HG02938 (cell line): ENCODE measurements around the gene PRR3.
A peak's percentile ranks its signal among the peaks of the same experiment; 100 is the strongest.
"Not testable (repeated sequence)": the region's sequence is repeated elsewhere in the genome, so short reads cannot be mapped to it uniquely, and the experiment has no call there.

Source experiments
- ATAC-seq: cut with Tn5 transposase; IDR thresholded peaks from one replicate; pipeline ENCODE4 v1.9.1; 2021; ENCODE audit warnings: mild to moderate bottlenecking, moderate library complexity; ENCODE audit not compliant: unreplicated experiment

The PRR3 gene

DNA sequence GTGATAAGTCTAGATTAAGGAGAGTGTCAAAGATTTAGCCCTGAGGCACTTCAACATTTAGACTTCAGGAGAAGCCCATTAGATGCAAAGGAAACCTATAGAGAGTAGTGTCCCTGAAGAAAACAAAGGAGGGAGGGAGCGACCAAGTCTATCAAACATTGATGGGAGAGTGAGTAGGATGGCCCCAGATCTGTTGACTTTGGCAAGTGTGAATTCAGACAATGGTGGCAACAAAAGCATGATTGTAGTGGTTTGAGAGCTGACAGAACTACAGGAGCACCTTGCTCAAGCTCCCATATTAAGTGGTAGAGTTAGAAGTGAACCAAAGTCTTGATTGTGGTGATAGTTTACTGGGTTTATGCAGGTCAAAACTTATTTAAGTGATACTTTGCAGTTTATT, 13.2 kb downstream of the PRR3 start:
- ATAC-seq = no peak

- peak; percentile 20 for ATAC-seq
Observed at GRCh38 chr6:30570740-30571074, 13.6 kb downstream of the PRR3 start.

GRCh38 chr6:30571075-30571761, 14.1 kb downstream of the PRR3 start, which contains the start of gene ABCF1:
TSS of gene ABCF1 (plus strand) at chr6:30571442. CDS start at chr6:30571488, 46 bp downstream.
- peak; percentile 77 for ATAC-seq

- no peak for ATAC-seq
Observed at GRCh38 chr6:30571762-30572082, 14.6 kb downstream of the PRR3 start.

DNA sequence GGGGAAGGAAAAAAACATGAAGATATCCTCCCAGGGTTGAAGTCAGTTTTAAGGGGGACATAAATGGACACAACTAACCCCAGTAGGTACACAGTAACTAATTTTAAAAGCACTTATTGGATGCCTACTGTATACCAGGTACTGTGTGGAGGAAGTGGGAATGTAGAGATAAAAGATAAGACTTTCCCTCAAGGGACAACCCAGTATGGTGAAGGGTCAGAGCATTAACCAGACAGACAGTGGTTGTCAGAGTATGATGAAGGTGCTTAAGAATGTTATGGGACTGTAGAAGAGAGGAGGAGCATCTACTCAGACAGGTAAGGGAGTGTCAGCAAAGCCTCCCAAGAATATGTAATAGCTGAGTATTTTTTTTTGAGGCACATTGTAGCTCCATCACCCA, 15.1 kb downstream of the PRR3 start:
- ATAC-seq = no peak

DNA sequence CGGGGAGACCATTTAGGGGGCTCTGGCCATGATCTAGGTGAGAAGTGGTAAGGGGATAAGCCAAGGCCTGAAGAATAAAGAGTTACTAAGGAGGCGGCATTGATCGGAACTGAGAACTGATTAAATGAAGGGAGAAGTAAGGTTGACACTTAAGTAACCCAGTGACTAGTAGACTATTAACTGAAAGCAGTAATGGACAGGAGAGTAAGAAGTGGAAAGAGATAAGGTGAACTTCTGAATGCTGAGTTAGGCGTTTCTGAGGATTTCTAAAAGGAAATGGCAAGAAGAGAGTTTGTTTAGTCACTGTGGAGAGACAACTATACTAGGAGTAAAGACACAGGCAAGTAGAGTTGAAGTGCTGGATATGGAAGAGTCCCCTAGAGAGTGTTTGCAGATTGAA, 16.0 kb downstream of the PRR3 start:
- no peak for ATAC-seq

GRCh38 chr6:30578051-30578450, 21.0 kb downstream of the PRR3 start:
- no peak for ATAC-seq

DNA sequence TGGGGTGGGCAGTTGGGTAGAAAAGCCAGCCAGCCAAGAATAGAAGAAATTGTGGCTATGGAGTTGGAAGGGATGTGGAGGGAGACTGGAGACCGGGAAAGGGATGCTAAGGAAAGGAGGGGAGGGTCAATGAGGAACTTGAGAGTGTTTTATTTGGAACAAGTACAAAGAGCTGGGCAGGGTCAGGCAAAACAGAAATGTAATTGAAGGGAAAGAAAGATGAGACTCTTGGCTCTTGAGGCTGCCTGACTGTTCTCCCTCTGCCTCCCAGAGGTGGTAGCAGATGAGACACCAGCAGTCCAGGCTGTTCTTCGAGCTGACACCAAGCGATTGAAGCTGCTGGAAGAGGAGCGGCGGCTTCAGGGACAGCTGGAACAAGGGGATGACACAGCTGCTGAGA, 26.8 kb downstream of the PRR3 start:
- no peak for ATAC-seq

DNA sequence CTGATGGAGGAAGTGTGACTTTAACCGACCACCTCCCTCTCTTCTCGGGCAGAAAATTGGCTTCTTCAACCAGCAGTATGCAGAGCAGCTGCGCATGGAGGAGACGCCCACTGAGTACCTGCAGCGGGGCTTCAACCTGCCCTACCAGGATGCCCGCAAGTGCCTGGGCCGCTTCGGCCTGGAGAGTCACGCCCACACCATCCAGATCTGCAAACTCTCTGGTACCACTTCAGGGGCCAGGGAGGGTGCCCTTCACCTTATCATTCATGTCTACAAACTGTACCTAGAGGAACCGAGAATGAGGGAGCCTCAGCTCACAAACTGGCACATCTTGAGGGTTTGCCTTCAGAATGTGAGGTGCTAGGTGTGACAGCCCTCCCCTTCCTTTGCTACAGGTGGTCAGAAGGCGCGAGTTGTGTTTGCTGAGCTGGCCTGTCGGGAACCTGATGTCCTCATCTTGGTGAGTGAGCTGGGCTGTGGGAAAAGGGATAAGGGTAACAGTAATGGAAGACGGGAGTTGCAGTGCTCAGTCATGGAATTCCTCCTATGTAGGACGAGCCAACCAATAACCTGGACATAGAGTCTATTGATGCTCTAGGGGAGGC, 32.8 kb downstream of the PRR3 start:
- ATAC-seq = no peak

- ATAC-seq = no peak
Observed at GRCh38 chr6:30590509-30590908, 33.4 kb downstream of the PRR3 start.

DNA sequence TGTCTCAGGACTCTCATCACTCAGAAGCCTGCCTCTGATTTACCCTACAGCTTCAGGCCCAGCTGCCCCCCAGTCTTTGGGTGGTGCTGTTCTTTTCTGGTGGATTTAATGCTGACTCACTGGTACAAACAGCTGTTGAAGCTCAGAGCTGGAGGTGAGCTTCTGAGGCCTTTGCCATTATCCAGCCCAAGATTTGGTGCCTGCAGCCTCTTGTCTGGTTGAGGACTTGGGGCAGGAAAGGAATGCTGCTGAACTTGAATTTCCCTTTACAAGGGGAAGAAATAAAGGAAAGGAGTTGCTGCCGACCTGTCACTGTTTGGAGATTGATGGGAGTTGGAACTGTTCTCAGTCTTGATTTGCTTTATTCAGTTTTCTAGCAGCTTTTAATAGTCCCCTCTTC, 33.9 kb downstream of the PRR3 start:
- no peak for ATAC-seq

DNA sequence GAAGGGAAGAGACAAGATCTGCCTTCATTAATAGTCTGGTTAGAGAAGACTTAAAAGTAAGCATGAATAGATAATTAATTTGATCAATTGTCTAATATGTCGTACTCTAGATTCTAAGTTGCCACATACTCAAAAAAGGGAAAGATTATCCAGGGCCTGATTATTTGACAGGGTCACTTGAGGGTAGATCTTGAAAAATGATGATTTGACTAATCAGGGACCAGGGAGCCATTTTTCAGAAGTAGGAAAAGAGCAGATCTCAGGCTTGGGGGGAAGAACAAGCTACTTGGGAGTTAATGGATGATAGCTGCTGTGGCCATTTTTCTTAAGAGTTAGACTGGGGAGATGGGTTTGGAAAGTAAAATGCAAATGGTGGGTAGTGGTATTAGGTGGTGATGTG, 35.2 kb downstream of the PRR3 start:
- no peak for ATAC-seq

DNA sequence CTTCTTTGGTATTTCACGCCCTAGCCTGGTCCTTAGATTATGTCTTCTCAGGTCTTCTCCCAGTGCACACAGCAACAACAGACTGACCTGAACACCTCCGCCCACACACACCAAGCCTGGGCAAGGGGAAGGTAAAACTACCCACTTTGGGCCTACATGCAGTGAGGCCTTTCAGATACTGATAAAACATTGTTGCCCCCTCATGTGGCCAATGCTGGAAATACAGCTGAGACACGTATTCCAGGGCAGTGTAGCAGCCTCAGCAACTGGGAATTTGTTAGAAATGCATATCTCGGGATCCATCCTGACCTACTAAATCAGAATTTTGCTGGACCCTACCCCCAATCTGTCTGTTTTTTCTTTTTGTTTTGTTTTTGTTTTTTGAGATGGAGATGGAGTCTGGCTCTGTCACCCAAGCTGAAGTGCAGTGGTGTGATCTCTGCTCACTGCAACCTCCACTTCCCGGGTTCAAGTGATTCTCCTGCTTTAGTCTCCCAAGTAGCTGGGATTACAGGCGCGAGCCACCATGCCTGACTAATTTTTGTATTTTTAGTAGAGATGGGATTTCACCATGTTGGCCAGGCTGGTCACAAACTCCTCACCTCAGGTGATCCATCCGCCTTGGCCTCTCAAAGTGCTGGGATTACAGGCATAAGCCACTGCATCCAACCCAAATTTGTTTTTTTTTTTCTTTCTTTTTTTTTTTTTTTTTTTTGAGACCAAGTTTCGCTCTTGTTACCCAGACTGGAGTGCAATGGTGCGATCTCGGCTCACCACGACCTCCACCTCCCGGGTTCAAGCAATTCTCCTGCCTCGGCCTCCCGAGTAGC, 40.4 kb downstream of the PRR3 start:
- not testable (repeated sequence) for ATAC-seq

DNA sequence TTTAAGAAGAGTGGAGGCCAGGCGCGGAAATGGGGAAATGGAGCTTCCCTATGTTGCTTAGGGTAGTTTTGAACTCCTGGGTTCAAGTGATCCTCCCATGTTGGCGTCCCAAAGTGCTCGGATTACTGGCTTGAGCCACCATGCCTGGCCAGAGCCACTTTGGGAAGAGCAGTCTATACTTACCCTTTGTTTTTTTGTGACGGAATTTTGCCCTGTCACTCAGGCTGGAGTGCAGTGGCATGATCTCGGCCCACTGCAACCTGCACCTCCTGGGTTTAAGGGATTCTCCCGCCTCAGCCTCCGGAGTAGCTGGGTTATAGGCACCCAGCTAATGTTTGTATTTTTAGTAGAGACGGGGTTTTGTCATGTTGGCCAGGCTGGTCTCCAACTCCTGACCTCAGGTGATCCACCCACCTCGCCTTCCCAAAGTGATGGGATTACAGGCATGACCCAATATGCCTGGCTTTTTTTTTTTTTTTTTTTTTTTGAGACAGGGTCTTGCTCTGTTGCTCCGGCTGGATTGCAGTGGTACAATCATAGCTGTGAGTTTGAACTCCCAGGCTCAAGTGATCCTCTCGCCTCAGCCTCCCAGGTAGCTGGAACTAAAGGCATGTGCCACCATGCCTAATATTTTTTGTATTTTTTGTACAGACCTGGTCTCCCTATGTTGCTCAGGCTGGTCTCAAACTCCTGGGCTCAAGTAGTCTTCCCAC, 42.0 kb downstream of the PRR3 start:
- no peak for ATAC-seq

DNA sequence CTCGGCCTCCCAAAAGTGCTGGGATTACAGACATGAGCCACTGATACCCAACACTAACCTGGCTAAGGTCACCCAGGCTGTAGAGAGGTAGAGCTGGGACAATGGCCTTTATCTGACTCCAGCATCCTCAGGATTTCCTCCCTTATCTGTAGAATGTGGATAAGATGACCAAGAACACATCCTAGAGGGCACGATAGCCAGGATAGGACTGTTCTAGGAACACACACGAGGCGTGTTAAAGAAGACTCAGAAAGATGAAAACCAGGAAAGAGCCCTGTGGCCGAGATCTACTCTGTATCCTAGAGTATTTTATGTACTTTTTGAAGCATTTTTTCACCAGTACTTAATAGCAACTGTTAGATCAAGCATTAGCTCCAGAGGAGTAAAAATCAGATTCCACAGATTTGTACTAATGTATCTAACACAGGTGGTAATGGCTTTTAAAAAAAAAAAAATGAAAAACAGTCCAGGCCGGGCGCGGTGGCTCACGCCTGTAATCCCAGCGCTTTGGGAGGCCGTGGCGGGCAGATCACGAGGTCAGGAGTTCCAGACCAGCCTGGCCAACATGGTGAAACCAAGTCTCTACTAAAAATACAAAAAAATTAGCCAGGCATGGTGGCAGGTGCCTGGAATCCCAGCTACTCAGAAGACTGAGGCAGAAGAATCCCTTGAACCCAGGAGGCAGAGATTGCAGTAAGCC, 42.7 kb downstream of the PRR3 start:
- ATAC-seq = no peak

DNA sequence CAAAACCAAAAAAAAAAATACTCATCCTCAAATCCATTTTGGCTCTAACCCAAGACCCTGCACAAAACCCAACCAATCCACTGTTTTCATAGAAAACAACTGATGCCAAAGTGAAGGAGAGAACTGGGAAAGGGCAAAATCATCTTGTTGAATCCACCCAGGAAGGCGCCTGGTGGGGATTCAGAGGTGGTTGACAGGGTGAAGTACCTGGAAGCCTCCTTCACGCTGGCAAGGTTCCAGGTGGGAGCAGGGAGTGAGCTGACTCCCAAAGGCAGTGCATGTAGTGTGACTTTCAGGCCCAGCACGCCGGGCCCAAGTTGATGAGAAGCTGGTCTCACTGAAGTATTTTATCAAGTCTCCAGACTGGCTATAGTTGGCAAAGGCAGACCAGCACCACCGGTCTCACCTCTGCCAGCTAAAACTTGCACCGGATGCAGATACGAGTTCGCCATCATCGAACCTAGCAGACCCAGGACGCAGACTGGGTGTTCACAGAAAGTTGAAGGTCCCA, 43.4 kb downstream of the PRR3 start:
- ATAC-seq = no peak

GRCh38 chr6:30601436-30601814, 44.3 kb downstream of the PRR3 start:
- ATAC-seq = no peak

DNA sequence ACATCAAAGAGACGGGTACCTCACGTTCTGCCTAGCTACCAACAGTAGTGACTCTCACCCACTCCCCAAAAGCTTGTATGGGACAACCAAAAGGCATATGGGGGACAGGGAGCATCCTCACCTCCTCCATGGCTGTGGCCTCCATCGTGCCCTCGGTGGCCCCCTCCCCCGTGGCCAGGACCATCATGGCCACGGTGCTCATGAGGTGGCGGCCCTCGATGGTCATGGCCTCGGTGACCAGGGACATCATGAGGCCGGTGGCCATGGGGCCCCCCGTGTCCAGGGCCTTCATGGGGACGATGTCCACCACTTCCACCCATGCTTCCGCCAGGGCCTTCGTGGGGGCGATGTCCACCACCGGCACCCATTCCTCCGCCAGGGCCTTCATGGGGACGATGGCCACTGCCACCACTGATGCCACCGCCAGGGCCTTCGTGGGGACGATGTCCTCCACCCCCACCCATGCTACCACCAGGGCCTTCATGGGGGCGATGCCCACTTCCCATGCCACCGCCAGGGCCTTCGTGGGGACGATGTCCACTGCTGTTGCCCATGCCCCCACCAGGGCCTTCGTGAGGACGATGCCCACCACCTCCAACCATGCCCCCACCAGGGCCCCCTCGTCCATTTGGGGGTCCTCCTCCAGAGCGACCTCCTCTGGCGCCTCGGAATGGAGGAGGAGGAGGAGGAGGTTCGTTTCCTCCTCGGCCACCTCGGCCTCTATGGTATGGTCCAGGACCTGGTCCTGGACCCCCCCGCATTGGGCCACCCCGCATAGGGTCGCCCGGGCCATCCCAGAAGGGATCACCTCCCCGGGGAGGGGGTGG, 44.9 kb downstream of the PRR3 start:
- ATAC-seq = no peak

DNA sequence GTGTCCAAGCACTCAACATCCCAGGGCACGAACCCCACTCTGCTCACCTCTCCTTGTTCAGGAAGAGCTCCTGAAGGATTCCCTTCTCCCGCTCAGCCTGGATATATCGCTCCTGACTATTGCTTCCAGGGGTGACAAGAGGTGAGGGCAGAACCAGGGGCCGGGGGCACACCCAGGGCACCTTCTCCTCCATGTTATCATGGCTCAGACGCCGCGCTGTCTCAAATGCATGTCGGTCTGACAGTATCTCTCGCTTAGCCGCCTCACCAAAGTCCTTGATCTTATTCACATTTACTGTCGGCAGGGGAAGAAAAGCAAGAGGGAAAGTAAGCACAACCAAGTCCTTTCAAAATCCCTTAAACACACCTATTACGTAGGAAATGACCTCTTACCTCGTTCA, 46.9 kb downstream of the PRR3 start:
- no peak for ATAC-seq

DNA sequence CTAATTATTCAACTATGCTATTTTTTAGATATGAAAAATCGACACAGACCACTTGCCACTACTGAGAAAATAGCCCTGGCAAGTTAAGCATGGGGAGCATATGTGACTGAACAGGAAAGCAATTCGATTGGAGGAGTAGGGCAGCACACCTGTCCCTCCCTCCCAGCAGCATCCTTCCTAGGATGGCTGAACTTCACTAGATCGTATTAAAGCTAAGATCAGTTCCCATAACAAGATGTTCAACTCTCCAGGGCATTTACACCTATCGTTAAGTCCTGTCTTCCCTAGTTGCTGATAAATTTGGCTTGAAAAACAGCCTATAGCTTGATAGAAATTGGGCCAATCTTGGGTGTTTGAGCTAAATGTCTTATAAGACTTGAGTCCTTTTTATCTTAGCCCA, 53.0 kb downstream of the PRR3 start:
- no peak for ATAC-seq
